IPS DF 6.9 (cell line): ENCODE results near the gene ZBTB18.

Source experiments
- DNase-seq: peaks from one replicate; pipeline ENCODE4 v3.0.0-alpha.2; 2013; ENCODE audit warnings: low read depth, low spot score
- H3K27ac ChIP-seq: one replicate; pipeline ENCODE4 v1.5.1; 2013; ENCODE audit warnings: low read length, control low read depth
- H3K27me3 ChIP-seq: 2 replicates; pipeline ENCODE4 v1.6.1; 2013; ENCODE audit warnings: mild to moderate bottlenecking, low read length; ENCODE audit not compliant: control insufficient read depth, insufficient read depth
- H3K36me3 ChIP-seq: 2 replicates; pipeline ENCODE4 v1.6.1; 2013; ENCODE audit warnings: low read length; ENCODE audit not compliant: control insufficient read depth, insufficient read depth
- H3K4me1 ChIP-seq: 2 replicates; pipeline ENCODE4 v1.6.1; 2013; ENCODE audit warnings: low read length; ENCODE audit not compliant: control insufficient read depth, insufficient read depth
- H3K4me3 ChIP-seq: 2 replicates; pipeline ENCODE4 v1.5.1; 2013; ENCODE audit warnings: mild to moderate bottlenecking, low read length
- H3K9me3 ChIP-seq: 2 replicates; pipeline ENCODE4 v1.6.1; 2013; ENCODE audit warnings: low read length, inconsistent platforms; ENCODE audit not compliant: control insufficient read depth, insufficient read depth
- WGBS: extraction: QIAGEN DNeasy Blood & Tissue Kit; methylation state at CpG from one replicate; pipeline ENCODE4 v1.1.7; 2013; ENCODE audit warnings: mixed read lengths, missing lambda C conversion rate; ENCODE audit not compliant: insufficient read length, insufficient coverage; 5-methylcytosine and 5-hydroxymethylcytosine counted together

The ZBTB18 gene

DNA sequence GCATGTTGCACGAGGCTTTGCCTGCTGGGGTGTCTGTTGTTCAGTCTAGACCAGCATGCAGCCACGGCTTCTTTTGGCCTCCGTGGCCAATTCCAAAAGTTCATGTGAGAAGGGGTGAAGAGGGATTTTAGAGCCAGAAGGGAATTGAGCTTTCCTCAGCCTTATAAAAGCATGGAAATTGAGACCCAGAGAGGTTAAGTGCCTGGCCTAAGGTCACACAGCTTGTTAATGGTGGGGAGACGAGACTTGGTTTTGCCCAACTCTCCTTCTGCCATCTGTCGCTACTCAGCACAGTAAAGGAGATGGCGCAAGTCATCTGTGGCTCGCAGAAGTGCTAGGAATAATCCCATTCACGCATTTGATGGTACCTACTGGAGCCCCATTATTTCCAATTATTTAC lies 25.7 kb downstream of the ZBTB18 start:
- Histone ChIP-seq H3K27me3 (no peaks in the 10 kb centered on the region), H3K27ac (no peak overlapping the region), H3K4me3 (no peak overlapping the region), H3K4me1 (peaks cover 6% of the 10 kb centered on the region), H3K36me3 (no peaks in the 10 kb centered on the region), H3K9me3 (no peaks in the 10 kb centered on the region)
- WGBS, result no CpG with 5 or more reads among the region's 8 CpGs
- no peak for DNase-seq

DNA sequence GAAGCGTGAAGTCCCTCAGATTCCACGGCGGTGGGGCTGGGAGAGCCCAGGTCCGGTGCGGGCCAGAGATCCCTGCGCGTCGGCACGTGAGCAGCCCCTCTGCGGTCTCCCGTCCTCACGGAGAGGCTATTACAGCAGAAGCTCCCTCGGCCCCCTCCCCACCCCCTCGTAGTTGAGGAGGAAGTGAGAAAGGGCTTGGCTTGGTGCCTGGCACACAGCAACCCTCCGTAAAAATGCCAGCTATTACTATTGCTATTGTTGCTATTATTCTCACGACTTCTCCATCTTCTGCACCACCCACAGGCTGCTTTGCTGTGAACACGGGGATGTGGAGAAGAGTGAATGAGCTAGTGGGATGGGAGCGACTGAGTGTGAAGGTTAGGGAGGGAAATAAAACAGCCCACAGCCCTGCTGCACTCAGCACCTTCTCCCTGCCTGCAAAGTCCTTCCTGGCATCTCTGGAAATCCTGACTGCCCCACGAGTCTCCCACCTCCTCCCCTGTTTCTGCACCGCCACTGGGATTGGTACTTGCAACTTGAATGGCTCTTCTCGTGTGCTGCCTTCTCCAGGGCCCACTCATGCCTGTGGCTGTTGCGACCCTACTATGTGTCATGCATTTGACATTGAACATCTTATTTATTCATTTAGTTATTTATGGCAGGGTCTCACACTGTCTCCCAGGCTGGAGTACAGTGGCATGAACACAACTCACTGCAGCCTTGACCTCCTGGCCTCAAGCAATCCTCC lies 26.6 kb downstream of the ZBTB18 start:
- DNase-seq, result no peak
- Histone ChIP-seq H3K4me3 (no peak overlapping the region), H3K9me3 (no peaks in the 10 kb centered on the region), H3K36me3 (no peaks in the 10 kb centered on the region), H3K27me3 (no peaks in the 10 kb centered on the region), H3K4me1 (peaks cover 6% of the 10 kb centered on the region), H3K27ac (no peak overlapping the region)
- WGBS, result no CpG with 5 or more reads among the region's 22 CpGs

DNA sequence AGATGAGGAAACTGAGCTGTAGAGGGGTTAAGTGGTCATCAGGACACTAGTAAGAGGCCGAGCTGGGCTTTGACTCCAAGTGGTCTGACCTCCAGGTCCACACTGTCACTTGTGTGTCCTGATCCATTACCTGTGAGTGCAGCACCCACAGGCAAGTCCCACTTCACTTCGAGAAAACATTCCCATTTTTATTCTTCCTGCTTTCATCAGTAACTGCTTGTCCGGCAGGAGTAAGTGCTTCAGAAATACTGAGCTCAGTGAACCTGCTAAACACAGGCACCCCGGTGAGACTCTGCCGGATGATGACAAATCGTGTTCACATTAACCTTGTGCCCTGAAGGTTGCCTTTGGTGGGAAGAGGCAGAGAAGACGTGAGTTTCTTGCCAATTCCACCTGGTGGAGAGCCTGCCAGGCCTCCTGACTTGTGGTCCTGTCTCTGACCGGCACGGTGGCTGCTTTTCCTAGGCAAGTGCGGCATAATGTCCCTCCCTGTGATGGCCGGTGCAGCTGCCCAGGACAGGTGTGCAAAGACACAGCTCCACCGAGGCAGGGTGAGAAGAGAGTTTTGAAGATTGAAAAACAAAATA lies 29.4 kb downstream of the ZBTB18 start:
- H3K27me3 ChIP-seq, result no peaks in the 10 kb centered on the region
- no peaks in the 10 kb centered on the region for H3K9me3 ChIP-seq
- H3K4me1 ChIP-seq, result peaks cover under 1% of the 10 kb centered on the region; the same call in 1 of the 2 replicates
- no peaks in the 10 kb centered on the region for H3K36me3 ChIP-seq
- no CpG with 5 or more reads among the region's 12 CpGs for WGBS
- no peak overlapping the region for H3K4me3 ChIP-seq
- no peak for DNase-seq
- H3K27ac ChIP-seq, result no peak overlapping the region

DNA sequence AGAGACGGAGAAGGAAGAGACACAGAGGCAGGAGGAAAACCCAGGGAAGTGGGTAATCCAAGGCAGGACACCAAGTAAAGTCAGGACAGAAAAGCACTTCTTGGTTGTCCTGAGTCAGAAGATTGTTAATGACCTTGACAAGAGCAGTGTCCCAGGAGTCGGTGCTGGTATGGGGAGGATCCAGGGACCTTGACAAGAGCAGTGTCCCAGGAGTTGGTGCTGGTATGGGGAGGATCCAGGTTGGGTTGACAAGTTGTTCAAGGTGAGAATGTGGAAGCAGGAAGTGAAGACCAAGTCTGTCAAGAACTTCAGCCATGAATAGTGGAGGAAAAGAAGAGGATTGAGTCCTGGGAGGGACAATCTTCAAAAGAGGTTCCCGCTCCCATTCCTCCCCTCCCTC lies 31.9 kb downstream of the ZBTB18 start:
- Histone ChIP-seq H3K4me1 (no peaks in the 10 kb centered on the region), H3K9me3 (no peaks in the 10 kb centered on the region), H3K27ac (no peak overlapping the region), H3K36me3 (no peaks in the 10 kb centered on the region), H3K27me3 (no peaks in the 10 kb centered on the region), H3K4me3 (no peak overlapping the region)
- no CpG with 5 or more reads among the region's 3 CpGs for WGBS
- DNase-seq, result no peak

DNA sequence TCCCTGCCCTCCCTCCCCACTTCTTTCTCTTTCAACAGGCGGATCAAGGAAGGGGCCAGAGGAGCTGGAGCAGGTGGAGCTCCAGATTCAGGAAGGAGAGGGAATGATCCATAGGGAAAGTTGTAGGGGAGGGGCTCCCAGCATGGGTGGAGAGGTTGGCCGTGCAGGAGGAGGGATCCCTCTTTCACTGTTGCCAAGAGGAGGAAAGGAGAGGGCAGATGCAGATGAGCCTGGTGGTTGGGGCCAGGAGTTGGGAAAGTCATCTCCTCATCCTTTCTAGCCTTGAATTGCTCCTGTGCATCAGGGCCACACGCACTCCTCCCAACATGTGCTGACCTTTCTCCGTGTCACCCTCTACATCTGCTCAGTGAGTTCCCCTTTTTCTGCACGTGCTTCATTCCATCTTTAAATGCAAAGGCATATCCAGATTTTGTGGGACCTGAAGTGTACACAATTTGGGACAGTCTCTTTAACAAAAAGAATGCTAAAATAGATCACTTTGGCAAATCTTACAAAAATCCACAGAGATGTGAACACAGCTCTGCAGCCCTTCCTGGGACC lies 32.4 kb downstream of the ZBTB18 start:
- Histone ChIP-seq H3K4me1 (no peaks in the 10 kb centered on the region), H3K27ac (no peak overlapping the region), H3K4me3 (no peak overlapping the region), H3K27me3 (no peaks in the 10 kb centered on the region), H3K36me3 (no peaks in the 10 kb centered on the region), H3K9me3 (no peaks in the 10 kb centered on the region)
- WGBS, result no CpG with 5 or more reads among the region's 5 CpGs
- DNase-seq, result no peak

DNA sequence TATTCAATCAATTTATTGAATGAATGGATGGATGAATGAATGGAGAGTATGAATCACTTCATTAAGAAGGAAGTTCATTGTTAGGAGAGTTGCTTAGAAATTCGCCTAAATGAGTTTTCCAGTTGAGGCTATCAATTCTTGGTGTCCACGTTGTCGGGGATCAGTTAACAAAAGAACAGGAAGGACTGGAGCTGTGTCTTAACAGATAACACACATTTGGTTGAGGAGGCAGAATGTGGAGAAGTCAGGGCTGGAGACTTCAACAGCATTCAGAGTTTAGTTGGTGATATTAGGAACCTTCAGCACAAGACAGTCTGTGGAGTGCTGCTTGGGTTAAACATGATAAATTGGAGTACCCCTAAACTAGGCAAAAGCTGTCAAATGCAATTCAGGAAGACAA lies 33.7 kb downstream of the ZBTB18 start:
- H3K27ac ChIP-seq, result no peak overlapping the region
- H3K4me1 ChIP-seq, result no peaks in the 10 kb centered on the region
- DNase-seq, result no peak
- H3K9me3 ChIP-seq, result no peaks in the 10 kb centered on the region
- WGBS, result no CpG with 5 or more reads among the region's 3 CpGs
- no peaks in the 10 kb centered on the region for H3K36me3 ChIP-seq
- no peaks in the 10 kb centered on the region for H3K27me3 ChIP-seq
- H3K4me3 ChIP-seq, result no peak overlapping the region

DNA sequence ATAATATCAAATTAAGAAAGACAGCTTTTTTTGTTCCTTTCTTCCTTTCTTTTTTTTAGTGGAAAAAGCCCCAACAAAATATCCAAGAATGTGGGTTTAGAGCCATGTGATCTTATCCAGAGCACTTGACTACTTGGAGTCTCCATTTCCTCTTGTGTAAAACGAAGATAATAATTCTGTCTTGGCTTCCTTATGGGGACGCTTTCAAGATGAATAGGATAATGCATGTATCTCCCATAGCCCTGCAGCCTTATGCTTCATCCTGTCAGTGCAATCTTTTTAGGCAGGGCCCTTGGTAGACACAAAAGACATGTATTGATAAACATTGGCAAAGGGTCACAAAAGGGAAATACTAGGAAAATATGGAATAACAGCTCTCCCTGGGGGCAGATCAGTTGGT lies 34.8 kb downstream of the ZBTB18 start:
- no peak for DNase-seq
- H3K9me3 ChIP-seq, result no peaks in the 10 kb centered on the region
- WGBS, result no CpG with 5 or more reads among the region's 2 CpGs
- no peaks in the 10 kb centered on the region for H3K27me3 ChIP-seq
- H3K4me1 ChIP-seq, result no peaks in the 10 kb centered on the region
- no peaks in the 10 kb centered on the region for H3K36me3 ChIP-seq
- H3K27ac ChIP-seq, result no peak overlapping the region
- H3K4me3 ChIP-seq, result no peak overlapping the region

DNA sequence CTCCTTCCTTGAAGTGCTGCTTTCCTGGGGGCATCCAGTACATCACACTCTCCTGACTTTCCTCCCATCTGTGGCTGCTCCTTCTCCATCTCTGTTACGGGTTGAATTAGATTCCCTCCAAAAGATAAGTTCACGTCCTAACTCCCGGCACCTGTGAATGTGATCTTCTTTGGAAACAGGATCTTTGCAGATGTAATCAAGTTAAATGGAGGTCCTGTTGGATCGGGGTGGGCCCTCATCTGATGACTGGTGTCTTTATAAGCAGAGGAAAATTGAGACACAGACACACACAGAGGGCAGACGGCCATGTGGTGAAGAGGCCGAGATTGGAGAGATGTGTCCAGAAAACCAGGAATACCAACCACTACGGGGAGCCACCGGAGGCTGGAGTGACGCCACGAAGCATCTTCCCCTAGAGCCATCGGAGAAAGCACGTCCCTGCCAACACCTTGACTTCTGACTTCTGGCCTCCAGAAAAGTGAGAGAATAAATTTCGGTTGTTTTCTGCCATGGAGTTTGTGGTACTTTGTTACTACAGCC lies 36.0 kb downstream of the ZBTB18 start:
- no peak overlapping the region for H3K27ac ChIP-seq
- no peaks in the 10 kb centered on the region for H3K36me3 ChIP-seq
- no peak for DNase-seq
- WGBS, result no CpG with 5 or more reads among the region's 13 CpGs
- H3K9me3 ChIP-seq, result no peaks in the 10 kb centered on the region
- no peaks in the 10 kb centered on the region for H3K27me3 ChIP-seq
- H3K4me1 ChIP-seq, result no peaks in the 10 kb centered on the region
- no peak overlapping the region for H3K4me3 ChIP-seq

DNA sequence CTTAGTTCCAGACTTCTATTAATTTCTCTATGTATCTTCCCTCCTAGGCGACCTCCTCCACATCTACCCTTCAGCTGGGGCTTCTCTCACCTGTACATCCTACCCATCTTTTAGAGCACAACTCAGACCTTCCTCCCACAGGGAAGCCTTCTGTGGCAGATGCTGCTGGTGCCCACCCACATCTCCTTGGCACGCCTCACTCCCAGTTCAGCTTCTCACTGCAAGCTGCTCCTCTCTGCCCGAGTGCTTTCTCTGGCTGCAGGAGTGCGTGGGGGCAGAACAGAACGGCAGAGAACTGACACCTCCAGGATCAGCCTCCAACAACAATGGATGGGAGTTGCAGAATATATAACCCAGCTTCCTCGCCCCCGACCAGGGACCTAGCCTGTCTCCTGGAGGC lies 36.5 kb downstream of the ZBTB18 start:
- Histone ChIP-seq H3K36me3 (no peaks in the 10 kb centered on the region), H3K27ac (no peak overlapping the region), H3K9me3 (no peaks in the 10 kb centered on the region), H3K4me1 (no peaks in the 10 kb centered on the region), H3K4me3 (no peak overlapping the region), H3K27me3 (no peaks in the 10 kb centered on the region)
- no peak for DNase-seq
- no CpG with 5 or more reads among the region's 7 CpGs for WGBS

DNA sequence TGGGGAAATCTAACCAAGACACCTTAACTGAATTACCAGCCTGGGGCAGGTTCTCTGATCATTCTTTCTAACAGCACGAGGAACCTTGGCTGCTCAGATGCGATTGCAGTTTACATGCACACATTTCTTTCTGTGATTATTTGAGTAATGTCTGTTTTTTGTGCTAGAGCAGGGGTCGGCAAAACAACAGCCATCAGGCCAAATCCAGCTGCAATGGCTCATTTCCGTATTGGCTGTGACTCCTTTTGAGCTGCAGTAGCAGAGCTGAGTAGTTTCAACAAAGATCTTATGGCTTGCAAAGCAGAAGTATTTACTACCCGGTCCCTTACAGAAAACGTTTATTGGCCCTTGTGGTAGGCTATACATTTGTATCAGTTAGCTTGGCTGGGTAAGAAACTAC lies 37.1 kb downstream of the ZBTB18 start:
- no CpG with 5 or more reads among the region's 6 CpGs for WGBS
- Histone ChIP-seq H3K27me3 (no peaks in the 10 kb centered on the region), H3K27ac (no peak overlapping the region)

More for the DNA sequence above, 37.1 kb downstream of the ZBTB18 start:
- DNase-seq, result no peak
- Histone ChIP-seq H3K9me3 (no peaks in the 10 kb centered on the region), H3K4me3 (no peak overlapping the region), H3K4me1 (no peaks in the 10 kb centered on the region), H3K36me3 (no peaks in the 10 kb centered on the region)
